Kidney epithelial cell (primary cell): Measurements from ENCODE around the gene BRS3. TPM values are rescaled to one million over a fixed set of nuclear protein-coding genes. Genes with fewer than 3 reads are reported as not detected.

ENCODE experiments used
- DNase-seq: peaks from one replicate; pipeline ENCODE4 v3.0.0-alpha.2; 2010; ENCODE audit warnings: low read depth
- H3K27me3 ChIP-seq: 2 replicates; pipeline ENCODE4 v1.6.0; 2011; ENCODE audit warnings: low read length; ENCODE audit not compliant: control insufficient read depth, insufficient read depth
- H3K36me3 ChIP-seq: 2 replicates; pipeline ENCODE4 v1.5.1; 2011; ENCODE audit warnings: low read length; ENCODE audit not compliant: control insufficient read depth, insufficient read depth
- H3K4me3 ChIP-seq: 2 replicates; pipeline ENCODE4 v1.5.1; 2011; ENCODE audit warnings: low read depth, mild to moderate bottlenecking, control low read depth, low read length
- CTCF ChIP-seq: IDR thresholded peaks from 2 replicates; pipeline ENCODE4 v1.5.1; 2011; ENCODE audit warnings: mild to moderate bottlenecking, moderate library complexity, low read length, control low read depth, inconsistent platforms; ENCODE audit not compliant: insufficient read depth, poor library complexity, severe bottlenecking
- total RNA-seq: library from RNA; depleted of rRNA; stranded (reverse); fragments of >200 nt; gene quantifications from 2 replicates; pipeline ENCODE4 v1.2.3, GENCODE V29; 2015

The BRS3 gene
- total RNA-seq, 1 donor from 2014 or later = not detected

DNA sequence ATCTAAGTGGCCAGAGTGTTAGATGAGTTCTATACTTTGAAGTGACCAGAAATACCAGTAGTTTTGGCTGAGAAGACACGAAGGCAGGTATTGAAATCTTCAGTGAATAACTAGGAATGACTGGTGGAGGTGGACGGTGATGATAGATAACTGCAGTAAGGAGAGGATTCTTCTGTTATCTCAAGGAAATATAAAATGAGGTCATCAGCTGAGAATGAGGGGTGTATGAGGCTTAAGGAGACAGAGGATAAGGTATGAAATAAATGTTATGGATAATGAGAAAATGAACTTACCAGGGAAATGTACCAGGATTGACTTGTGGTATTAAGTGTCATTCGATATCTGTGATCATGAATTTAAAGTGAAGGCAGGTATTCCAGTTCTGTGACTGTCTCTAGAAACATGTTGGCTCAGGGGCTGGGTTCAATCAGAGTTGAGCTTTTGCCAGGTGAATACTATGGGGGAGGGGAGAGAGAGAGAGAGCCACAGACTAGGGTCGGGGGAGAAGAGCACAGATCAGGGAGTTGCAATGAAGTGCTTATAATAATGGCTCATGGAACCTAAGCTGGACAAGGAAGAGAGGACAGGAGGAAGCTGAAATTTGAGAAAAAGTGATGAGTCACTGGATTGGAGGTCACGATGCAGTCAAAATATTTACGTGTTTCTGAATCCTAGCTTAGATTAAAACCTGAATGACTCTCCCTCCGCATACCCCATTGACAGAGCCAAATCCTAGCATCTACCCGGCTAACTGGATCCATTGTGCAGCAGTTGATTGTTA lies 37.5 kb upstream of the BRS3 start:
- DNase-seq = no peak
- TF ChIP-seq CTCF = no peak
- H3K4me3 ChIP-seq = no peak overlapping the region

DNA sequence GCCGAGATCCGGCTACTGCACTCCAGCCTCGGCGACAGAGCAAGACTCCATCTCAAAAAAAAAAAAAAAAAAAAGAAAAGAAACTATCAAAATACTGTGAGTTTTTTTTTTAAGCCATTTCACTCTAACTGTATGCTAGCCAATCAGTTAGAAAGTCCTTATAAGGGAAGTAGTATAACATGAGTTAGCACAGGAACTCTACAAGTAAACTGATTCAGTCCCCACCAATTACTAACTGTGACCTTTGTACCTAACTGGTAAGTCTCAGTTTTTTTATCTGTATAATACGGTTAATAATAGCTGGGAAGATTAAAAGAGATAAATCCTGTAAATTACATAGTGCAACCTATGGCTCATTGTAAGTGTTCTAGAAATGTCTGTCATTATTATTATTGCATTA lies 35.1 kb upstream of the BRS3 start:
- H3K36me3 ChIP-seq = no peaks in the 10 kb centered on the region
- H3K4me3 ChIP-seq = no peak overlapping the region
- no peaks in the 10 kb centered on the region for H3K27me3 ChIP-seq
- no peak for TF ChIP-seq CTCF
- DNase-seq = no peak

More for the DNA sequence above, 37.5 kb upstream of the BRS3 start:
- H3K36me3 ChIP-seq = no peaks in the 10 kb centered on the region
- no peaks in the 10 kb centered on the region for H3K27me3 ChIP-seq

GRCh38 chrX:136453114-136453513 lies 34.6 kb upstream of the BRS3 start:
- no peak for TF ChIP-seq CTCF
- no peak for DNase-seq
- H3K27me3 ChIP-seq = no peaks in the 10 kb centered on the region
- no peaks in the 10 kb centered on the region for H3K36me3 ChIP-seq
- no peak overlapping the region for H3K4me3 ChIP-seq

- Histone ChIP-seq H3K27me3 (no peaks in the 10 kb centered on the region), H3K4me3 (no peak overlapping the region), H3K36me3 (no peaks in the 10 kb centered on the region)
- DNase-seq = no peak
- TF ChIP-seq CTCF = no peak
Measured at GRCh38 chrX:136453771-136454170, 34.0 kb upstream of the BRS3 start.

GRCh38 chrX:136456133-136456532 lies 31.6 kb upstream of the BRS3 start:
- DNase-seq = no peak
- no peak overlapping the region for H3K4me3 ChIP-seq
- no peak for TF ChIP-seq CTCF
- H3K27me3 ChIP-seq = no peaks in the 10 kb centered on the region
- H3K36me3 ChIP-seq = no peaks in the 10 kb centered on the region
